Gastroesophageal sphincter (tissue), 3 donors: ENCODE results near the gene ELANE.

ENCODE experiments used
- CTCF ChIP-seq, 4 experiments: fragments of 200-600 bp in 2 of 4; fragments of 450-650 bp in 2 of 4; sonication (generic) in 1 of 4; IDR thresholded peaks; one replicate each; pipeline ENCODE4 v1.5.1; 2017 to 2019; ENCODE audit warnings: antibody characterized with exemption in 4 of 4, mild to moderate bottlenecking in 2 of 4, moderate library complexity in 2 of 4
- POLR2A ChIP-seq, 2 donors: fragments of 450-650 bp; IDR thresholded peaks; one replicate each; pipeline ENCODE4 v1.6.1; 2017; ENCODE audit warnings: antibody characterized with exemption in 2 of 2, mild to moderate bottlenecking in 2 of 2, moderate library complexity in 1 of 2

GRCh38 chr19:876089-876488, 24.0 kb downstream of the ELANE start:
- no peak for TF ChIP-seq CTCF (IDR thresholded peaks at IDR 0.05)
- TF ChIP-seq POLR2A (IDR thresholded peaks at IDR 0.05), result no peak
